GM21390 (cell line): ENCODE data around the gene CPT1A.

ENCODE experiments used
- ATAC-seq: cut with Tn5 transposase; IDR thresholded peaks from one replicate; pipeline ENCODE4 v1.9.1; 2021; ENCODE audit not compliant: unreplicated experiment

Gene CPT1A

GRCh38 chr11:68714060-68714856 lies 127.5 kb downstream of the CPT1A start:
- no peak for ATAC-seq

GRCh38 chr11:68711114-68711513 lies 130.6 kb downstream of the CPT1A start:
- no peak for ATAC-seq

- no peak for ATAC-seq
Measured at GRCh38 chr11:68710409-68710808, 131.3 kb downstream of the CPT1A start.

GRCh38 chr11:68709062-68709461 lies 132.7 kb downstream of the CPT1A start:
- ATAC-seq, result no peak

- ATAC-seq, result no peak
Measured at GRCh38 chr11:68707527-68707926, 134.2 kb downstream of the CPT1A start.

- no peak for ATAC-seq
Measured at GRCh38 chr11:68704887-68705286, 136.8 kb downstream of the CPT1A start.
